ENCODE results near the gene P2RX2. TPM values are rescaled to one million over a fixed set of nuclear protein-coding genes. Genes with fewer than 3 reads are reported as not detected.

The P2RX2 gene
- total and polyA plus RNA-seq, 2 experiments from 2014 or later = not detected

DNA sequence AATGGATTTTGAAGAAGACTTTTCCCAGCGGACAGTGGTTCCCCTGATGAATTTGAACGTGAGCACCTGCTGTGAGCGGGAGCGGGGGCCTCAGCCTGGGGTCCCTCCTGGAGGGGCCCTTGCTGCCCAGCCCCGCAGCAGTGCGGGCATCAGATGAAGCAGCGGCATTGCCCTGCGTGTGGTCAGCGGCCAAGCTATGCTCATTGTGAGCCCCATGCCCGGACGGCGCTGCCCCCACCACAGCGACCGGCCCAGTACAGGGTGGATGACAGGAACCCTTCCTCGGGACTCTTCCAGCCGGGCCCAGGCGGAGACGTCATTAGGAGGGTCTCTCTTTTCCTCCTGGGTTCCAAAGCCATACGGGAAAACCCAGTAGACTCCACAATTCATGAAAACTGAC is 11.6 kb upstream of the P2RX2 start:
- H3K27me3 ChIP-seq = peaks cover 32% of the 10 kb centered on the region
- H3K27ac ChIP-seq = no peak overlapping the region
- no peaks in the 10 kb centered on the region for H3K79me2 ChIP-seq
- no peaks in the 10 kb centered on the region for H3K9me3 ChIP-seq (ENCODE audit: low read depth)
- no peaks in the 10 kb centered on the region for H3K9me2 ChIP-seq (replicated peaks; ENCODE audit: insufficient read depth)
- DNase-seq (ENCODE audit: low spot score) = no peak
- H3K4me2 ChIP-seq = no peak overlapping the region
- H3K4me1 ChIP-seq (ENCODE audit: insufficient read depth) = no peaks in the 10 kb centered on the region
- no peaks in the 10 kb centered on the region for H4K20me1 ChIP-seq (ENCODE audit: insufficient read depth, poor library complexity, severe bottlenecking)
- 91% methylated on average over 19 of the region's 19 CpGs for WGBS (ENCODE audit: low lambda C conversion rate, missing lambda C conversion rate)
- no peak for TF ChIP-seq EZH2phosphoT487 (IDR thresholded peaks at IDR 0.05; ENCODE audit: low read depth, severe bottlenecking, unreplicated experiment)
- TF ChIP-seq, protein P1, sequence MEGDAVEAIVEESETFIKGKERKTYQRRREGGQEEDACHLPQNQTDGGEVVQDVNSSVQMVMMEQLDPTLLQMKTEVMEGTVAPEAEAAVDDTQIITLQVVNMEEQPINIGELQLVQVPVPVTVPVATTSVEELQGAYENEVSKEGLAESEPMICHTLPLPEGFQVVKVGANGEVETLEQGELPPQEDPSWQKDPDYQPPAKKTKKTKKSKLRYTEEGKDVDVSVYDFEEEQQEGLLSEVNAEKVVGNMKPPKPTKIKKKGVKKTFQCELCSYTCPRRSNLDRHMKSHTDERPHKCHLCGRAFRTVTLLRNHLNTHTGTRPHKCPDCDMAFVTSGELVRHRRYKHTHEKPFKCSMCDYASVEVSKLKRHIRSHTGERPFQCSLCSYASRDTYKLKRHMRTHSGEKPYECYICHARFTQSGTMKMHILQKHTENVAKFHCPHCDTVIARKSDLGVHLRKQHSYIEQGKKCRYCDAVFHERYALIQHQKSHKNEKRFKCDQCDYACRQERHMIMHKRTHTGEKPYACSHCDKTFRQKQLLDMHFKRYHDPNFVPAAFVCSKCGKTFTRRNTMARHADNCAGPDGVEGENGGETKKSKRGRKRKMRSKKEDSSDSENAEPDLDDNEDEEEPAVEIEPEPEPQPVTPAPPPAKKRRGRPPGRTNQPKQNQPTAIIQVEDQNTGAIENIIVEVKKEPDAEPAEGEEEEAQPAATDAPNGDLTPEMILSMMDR (IDR thresholded peaks at IDR 0.05; ENCODE audit: poor library complexity) = no peak
- no peak for TF ChIP-seq EZH2 (IDR thresholded peaks at IDR 0.05; ENCODE audit: borderline replicate concordance)
- no peak overlapping the region for H3K4me3 ChIP-seq
- H3K36me3 ChIP-seq (replicated peaks; ENCODE audit: insufficient read depth, low read depth) = no peaks in the 10 kb centered on the region
- no peak overlapping the region for H2AFZ ChIP-seq

DNA sequence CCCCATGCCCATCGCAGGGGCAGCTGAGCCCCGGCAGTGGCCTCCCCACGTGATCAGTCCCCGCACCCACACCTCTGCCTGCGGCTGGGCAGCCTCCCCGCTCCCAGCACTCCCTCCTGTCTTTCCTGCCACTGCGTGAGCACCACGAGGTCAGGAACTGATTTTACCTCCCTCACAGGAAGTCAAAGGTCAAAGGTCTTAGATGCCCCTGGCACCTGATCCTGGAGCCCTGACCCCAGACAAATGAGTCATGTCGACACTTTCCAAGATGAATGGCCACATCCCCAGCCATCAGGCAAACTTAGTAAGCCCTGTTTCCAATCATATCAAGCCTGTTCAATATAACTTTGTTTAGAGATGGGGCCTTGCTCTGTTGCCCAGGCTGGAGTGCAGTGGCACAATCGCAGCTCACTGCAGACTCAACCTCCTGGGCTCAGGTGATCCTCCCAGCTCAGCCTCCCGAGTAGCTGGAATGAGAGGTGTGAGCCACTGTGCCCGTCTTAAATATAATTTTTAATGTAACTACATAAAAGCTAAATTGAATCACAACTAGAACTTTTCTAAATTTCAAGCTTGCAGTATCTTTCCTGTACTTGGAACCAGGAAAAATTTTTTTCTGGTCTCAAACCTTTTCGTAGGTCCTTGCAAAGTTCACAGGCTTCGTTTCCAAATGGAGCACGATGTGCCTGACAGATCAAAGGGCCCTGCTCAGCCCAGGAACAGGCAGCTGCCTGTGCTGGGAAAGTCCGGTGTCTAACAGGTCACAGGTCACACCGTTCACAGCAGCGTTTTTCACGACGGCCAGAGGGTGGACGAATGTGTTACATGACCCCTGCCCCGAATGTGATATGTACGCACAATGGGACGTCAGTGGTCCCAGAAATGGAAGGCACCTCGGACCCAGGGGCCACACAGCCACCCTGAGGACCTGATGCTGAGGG is 10.1 kb upstream of the P2RX2 start:
- Histone ChIP-seq H3K27me3 (peaks cover 32% of the 10 kb centered on the region), H2AFZ (no peak overlapping the region), H3K9me3 (ENCODE audit: low read depth) (no peaks in the 10 kb centered on the region), H3K4me2 (no peak overlapping the region), H3K9me2 (replicated peaks; ENCODE audit: insufficient read depth) (no peaks in the 10 kb centered on the region), H3K4me3 (no peak overlapping the region), H3K27ac (no peak overlapping the region), H4K20me1 (ENCODE audit: insufficient read depth, poor library complexity, severe bottlenecking) (no peaks in the 10 kb centered on the region), H3K36me3 (replicated peaks; ENCODE audit: insufficient read depth, low read depth) (no peaks in the 10 kb centered on the region), H3K79me2 (no peaks in the 10 kb centered on the region), H3K4me1 (ENCODE audit: insufficient read depth) (no peaks in the 10 kb centered on the region)
- 52% methylated on average over 25 of the region's 25 CpGs for WGBS (ENCODE audit: low lambda C conversion rate, missing lambda C conversion rate)
- no peak for DNase-seq (ENCODE audit: low spot score)
- TF ChIP-seq EZH2phosphoT487 (IDR thresholded peaks at IDR 0.05; ENCODE audit: low read depth, severe bottlenecking, unreplicated experiment) (no peak), EZH2 (IDR thresholded peaks at IDR 0.05; ENCODE audit: borderline replicate concordance) (no peak)
- TF ChIP-seq, protein P1 (IDR thresholded peaks at IDR 0.05; ENCODE audit: poor library complexity) = no peak

DNA sequence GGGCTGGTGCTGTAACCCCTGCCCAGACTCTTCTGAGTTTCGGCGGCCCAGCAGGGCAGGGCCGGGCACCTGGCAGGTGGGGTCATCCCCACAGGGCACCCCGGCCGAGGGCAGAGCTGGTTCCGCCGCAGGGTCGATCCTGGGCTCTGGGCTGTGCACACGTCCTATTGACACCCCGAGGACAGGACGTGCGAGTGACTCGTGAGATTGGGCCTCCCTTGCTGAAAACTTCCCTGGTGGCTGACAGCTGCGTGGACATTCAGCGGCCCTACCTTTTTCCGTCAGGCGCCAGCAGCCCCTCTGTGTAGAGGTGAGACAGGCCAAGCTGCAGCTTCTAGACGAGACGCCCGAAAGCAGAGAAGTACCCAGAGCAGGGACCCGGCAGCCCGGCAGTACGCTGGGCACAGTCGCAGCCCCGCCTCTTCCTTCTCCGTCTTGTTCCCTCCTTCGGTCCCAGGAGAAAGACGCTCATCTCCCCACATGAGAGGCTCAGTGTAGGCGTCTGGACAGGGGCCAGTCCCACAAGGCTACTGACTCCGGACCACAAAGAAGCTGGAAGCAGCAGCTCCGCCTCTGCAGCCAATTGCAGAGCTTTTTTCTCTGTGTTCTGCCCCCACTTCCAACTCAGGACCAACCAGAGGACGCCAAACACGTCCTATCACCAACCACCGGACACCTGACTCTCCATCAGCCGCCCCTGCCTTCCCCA is 8.4 kb upstream of the P2RX2 start, which contains the start of gene LRCOL1:
Gene LRCOL1, minus strand, starts transcription at position 532 of the 709 bp plus-strand sequence. CDS start 4,331 bp downstream, outside the sequence.
- H3K27me3 ChIP-seq = peaks cover 32% of the 10 kb centered on the region
- no peak within 1 kb of the TSS for H3K27ac ChIP-seq
- no peaks in the 10 kb centered on the region for H3K9me3 ChIP-seq (ENCODE audit: low read depth)
- H3K79me2 ChIP-seq = no peaks in the 10 kb centered on the region
- no peak within 1 kb of the TSS for H3K4me2 ChIP-seq
- no peak within 1 kb of the TSS for H3K4me3 ChIP-seq
- no peaks in the 10 kb centered on the region for H3K9me2 ChIP-seq (replicated peaks; ENCODE audit: insufficient read depth)
- no peaks in the 10 kb centered on the region for H3K36me3 ChIP-seq (replicated peaks; ENCODE audit: insufficient read depth, low read depth)
- no peak for DNase-seq (ENCODE audit: low spot score)
- no peak within 1 kb of the TSS for H2AFZ ChIP-seq
- WGBS (ENCODE audit: low lambda C conversion rate, missing lambda C conversion rate) = 70% methylated on average over 34 of the region's 35 CpGs
- no peaks in the 10 kb centered on the region for H4K20me1 ChIP-seq (ENCODE audit: insufficient read depth, poor library complexity, severe bottlenecking)
- no peaks in the 10 kb centered on the region for H3K4me1 ChIP-seq (ENCODE audit: insufficient read depth)
- TF ChIP-seq, protein P1 (IDR thresholded peaks at IDR 0.05; ENCODE audit: poor library complexity) = no peak
- TF ChIP-seq EZH2phosphoT487 (IDR thresholded peaks at IDR 0.05; ENCODE audit: low read depth, severe bottlenecking, unreplicated experiment) (no peak), EZH2 (IDR thresholded peaks at IDR 0.05; ENCODE audit: borderline replicate concordance) (no peak)

Measured in hepatocyte (in vitro differentiated cells).